B cell (primary cell): ENCODE data around the gene TBCC.

Experiments used
- EZH2 ChIP-seq: IDR thresholded peaks from 2 replicates; pipeline ENCODE4 v1.6.1; 2012; ENCODE audit warnings: borderline replicate concordance, low read depth, mild to moderate bottlenecking, moderate library complexity, low read length; ENCODE audit not compliant: insufficient read depth, poor library complexity, severe bottlenecking
- TF ChIP-seq, protein P1 (sequence below): fragments of 200-600 bp; IDR thresholded peaks from one replicate; pipeline ENCODE4 v1.8.0; 2022; ENCODE audit warnings: antibody characterized with exemption, mild to moderate bottlenecking

DNA sequence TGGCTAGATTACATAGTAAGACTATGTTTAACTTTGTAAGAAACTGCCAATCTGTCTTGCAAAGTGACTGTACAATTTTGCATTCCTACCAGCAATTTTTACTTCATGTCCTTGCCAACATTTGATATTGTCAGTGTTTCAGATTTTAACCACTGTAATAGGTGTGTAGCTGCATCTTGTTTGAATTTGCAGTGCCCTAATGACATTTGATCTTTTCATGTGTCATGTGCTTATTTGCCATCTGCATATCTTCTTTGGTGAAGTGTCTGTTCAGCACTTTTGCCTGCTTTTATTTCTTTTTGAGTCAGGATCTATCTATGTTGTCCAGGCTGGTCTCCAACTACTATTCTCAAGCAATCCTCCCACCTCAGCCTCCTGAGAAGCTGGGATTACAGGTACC lies 21.1 kb downstream of the TBCC start:
- TF ChIP-seq, protein P1, sequence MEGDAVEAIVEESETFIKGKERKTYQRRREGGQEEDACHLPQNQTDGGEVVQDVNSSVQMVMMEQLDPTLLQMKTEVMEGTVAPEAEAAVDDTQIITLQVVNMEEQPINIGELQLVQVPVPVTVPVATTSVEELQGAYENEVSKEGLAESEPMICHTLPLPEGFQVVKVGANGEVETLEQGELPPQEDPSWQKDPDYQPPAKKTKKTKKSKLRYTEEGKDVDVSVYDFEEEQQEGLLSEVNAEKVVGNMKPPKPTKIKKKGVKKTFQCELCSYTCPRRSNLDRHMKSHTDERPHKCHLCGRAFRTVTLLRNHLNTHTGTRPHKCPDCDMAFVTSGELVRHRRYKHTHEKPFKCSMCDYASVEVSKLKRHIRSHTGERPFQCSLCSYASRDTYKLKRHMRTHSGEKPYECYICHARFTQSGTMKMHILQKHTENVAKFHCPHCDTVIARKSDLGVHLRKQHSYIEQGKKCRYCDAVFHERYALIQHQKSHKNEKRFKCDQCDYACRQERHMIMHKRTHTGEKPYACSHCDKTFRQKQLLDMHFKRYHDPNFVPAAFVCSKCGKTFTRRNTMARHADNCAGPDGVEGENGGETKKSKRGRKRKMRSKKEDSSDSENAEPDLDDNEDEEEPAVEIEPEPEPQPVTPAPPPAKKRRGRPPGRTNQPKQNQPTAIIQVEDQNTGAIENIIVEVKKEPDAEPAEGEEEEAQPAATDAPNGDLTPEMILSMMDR: no peak
- TF ChIP-seq EZH2: no peak
